Measurements from ENCODE around the gene PINLYP.

DNA sequence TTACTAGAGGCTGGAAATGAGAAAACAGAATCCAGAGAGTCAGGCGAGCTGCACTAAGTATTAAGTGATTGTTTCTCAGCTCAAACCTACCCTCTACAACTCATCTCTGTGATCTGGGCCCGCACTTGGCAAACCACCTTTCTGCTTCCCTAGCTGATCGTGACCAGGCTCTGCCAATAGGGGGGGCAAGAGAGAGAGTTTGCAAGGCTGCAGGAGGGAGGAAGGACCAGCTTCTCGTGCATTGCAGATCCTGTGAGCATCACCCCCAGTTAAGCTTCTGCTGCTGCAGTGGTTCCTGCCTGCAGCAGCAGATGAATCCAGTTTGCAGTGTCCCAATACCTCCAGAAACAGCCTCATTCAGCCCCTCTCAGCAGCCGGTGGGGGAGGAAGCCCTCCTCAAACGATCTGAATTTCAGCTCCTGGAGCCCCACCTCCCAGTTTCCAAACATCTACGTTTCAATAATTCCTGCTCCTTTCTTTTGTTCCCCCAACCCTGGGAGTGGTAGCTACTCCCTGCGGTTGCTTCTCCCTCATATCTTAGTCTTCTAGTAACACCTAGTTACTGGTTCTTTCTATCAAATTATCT, 20.3 kb upstream of the PINLYP start:
- TF ChIP-seq CTCF (IDR thresholded peaks at IDR 0.05) (peak in 3 of 4 experiments; percentile 41 to 62 (median 42)), POLR2AphosphoS5 (IDR thresholded peaks at IDR 0.05) (no peak), EP300 (IDR thresholded peaks at IDR 0.05) (no peak), POLR2A (IDR thresholded peaks at IDR 0.05) (no peak)

Measured in gastroesophageal sphincter (tissue), 3 donors.